GM19043 (cell line): ENCODE measurements around the gene B4GALNT4.
"Not testable (repeated sequence)": the region's sequence is repeated elsewhere in the genome, so short reads cannot be mapped to it uniquely, and the experiment has no call there.

ENCODE experiments used
- ATAC-seq: cut with Tn5 transposase; IDR thresholded peaks from one replicate; pipeline ENCODE4 v1.9.1; 2021; ENCODE audit warnings: low read depth; ENCODE audit not compliant: unreplicated experiment

Gene B4GALNT4

DNA sequence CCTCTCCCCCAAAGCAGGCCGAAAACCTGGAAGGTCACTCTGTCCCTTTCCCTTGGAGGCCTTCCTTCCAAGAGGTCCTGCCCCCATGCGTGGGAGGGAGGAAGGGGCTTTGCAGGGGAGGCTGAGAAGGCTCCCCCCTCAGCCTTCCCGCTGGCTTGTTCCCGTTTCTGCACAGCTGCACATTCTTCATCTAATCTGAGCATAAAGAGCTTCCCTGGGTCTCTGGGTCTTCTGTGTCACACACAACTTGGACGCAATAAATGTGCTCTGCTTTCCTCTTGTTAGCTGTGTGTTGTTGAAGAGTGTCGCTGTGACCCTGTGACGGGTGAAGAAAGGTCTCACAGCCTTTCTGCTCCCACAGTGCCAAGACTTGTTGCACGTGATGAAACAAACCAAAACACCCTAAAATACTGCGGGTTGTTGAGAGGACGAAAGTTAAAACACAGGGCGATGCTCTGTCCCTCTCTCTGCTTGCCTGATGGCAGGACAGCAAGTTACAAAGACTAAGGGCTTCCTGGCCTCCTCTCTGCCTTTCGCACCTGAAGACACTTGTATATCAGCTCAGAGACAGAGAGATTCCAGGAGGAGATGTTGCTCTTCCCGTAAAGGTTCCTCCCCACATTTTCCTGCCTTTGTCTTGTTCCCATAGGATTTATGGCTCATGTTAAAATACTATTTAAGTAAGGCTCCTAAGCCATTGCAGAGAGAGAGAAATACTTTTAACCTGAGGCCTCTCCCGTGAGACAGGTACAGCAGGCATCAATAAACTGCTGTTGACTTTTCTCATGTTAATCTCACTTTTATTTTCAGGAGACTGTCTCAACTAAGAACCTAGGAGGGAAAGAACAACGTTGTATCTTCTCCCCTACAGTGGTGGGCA lies 33.3 kb upstream of the B4GALNT4 start:
- no peak for ATAC-seq

DNA sequence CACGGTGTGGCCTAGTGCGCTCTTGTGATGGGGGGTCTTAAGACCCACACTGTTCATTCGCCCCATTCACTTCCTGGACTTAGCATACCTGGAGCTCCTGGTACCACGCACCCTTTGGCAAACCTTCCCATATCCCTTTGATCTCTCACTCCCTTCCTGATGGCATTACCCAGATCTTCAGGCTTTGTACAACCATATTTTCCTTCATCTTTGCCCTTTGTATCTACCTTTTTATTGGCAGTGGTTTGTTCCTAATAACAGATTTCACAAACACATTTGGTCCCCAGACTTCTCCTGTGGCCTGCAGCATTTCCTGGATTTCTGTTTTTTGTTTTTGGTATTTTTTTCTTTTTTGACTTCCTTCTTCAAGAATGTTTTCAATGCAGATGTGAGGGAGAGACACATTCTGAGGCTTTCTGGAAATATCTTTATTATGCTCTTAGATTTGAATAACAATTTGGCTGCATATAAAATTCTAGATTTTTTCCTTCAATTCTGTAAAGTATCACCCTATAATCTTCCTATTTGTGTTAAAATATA lies 32.6 kb upstream of the B4GALNT4 start:
- ATAC-seq: no peak

GRCh38 chr11:337711-338110 lies 31.6 kb upstream of the B4GALNT4 start:
- no peak for ATAC-seq

DNA sequence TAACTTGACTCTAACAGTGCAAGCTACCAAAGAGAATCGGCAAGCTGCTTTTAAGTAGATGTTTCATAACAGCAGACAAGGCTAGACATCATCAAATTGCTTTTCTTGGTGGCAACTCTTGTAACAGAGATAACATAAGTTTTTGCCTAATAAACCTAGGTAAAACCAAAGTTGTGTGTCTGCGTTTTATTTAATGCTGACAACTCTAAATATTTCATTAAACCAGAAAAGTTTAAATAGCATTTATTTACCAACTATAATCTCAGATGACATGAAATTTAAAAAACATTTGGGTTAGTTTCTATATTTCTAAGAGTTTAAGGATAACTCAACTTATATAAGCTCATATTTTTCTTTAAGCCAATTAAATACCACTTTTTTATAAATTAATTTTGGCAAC lies 29.3 kb upstream of the B4GALNT4 start:
- ATAC-seq: no peak

GRCh38 chr11:340539-341512 lies 28.5 kb upstream of the B4GALNT4 start:
- no peak for ATAC-seq

GRCh38 chr11:342328-342727 lies 27.0 kb upstream of the B4GALNT4 start:
- no peak for ATAC-seq

DNA sequence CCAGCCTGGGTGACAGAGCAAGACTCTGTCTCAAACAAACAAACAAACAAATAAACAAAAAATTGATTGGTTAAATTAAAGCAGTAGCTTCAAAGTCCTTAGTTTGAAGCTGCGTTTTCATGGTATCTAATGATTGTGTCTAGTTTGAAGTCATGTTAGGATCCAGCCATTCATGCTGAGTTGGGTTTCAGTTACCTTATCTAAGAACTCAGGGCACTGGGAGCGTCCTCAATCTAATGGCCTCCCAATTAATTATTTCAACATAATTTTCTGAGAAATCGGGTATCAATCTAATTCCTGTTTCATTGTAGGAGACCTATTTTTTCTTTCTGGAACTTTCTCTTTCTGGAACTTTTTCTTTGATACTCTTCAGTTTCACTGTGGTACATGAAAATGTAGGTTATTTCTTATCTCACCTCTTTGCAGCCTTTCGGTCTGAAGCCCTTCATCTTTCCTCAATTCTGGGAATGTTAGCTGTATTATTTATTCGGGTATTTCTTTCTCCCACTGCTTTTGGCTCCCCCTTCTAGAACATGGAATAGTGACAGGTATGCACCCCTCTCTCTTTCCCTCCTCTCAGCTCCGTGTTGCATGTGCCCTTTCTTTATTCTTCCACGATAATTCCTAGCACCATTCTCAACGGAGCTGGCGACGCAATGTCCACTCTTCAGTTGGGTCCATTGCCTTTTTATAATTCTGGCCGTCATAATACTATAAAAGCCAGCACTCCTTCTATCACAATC lies 24.3 kb upstream of the B4GALNT4 start:
- no peak for ATAC-seq

- no peak for ATAC-seq
Measured at GRCh38 chr11:346529-346928, 22.8 kb upstream of the B4GALNT4 start.

GRCh38 chr11:349270-349954 lies 19.9 kb upstream of the B4GALNT4 start:
- not testable (repeated sequence) for ATAC-seq

- not testable (repeated sequence) for ATAC-seq
Measured at GRCh38 chr11:350033-350722, 19.1 kb upstream of the B4GALNT4 start.

- ATAC-seq: no peak
Measured at GRCh38 chr11:350723-351255, 18.5 kb upstream of the B4GALNT4 start.

GRCh38 chr11:351411-351810 lies 17.9 kb upstream of the B4GALNT4 start:
- ATAC-seq: no peak

DNA sequence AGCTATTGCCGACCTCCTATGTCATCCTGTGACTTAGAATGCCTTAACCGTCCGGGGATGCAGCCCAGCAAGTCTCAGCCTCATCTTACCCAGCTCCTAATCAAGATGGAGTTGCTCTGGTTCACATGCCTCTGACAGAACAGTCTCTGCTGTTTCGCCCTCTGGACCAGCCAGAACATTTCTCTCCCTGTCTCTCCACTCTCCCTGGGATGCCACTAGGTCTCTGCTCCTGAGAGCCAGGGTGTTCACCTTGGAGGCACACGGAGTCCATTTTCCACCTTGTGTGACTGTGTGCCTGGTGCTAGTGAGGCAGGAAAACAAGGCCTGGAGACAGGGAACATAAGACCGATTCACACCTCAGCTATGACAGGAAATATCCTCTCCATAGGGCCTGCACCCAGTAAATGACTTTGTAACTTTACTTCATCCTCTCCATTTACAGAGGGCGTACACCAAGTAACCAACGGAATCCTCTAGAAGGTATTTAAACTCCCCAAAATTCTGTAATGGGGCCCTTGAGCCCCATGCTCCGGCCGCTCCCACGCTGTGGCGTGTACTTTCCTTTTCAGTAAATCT lies 16.8 kb upstream of the B4GALNT4 start:
- ATAC-seq: no peak

GRCh38 chr11:353179-353873 lies 16.0 kb upstream of the B4GALNT4 start:
- ATAC-seq: no peak

GRCh38 chr11:355581-356458 lies 13.5 kb upstream of the B4GALNT4 start:
- ATAC-seq: no peak

GRCh38 chr11:356610-357009 lies 12.7 kb upstream of the B4GALNT4 start:
- no peak for ATAC-seq

GRCh38 chr11:357582-357981 lies 11.7 kb upstream of the B4GALNT4 start:
- no peak for ATAC-seq
